ENCODE measurements around the gene SCNN1B.
A peak's percentile ranks its signal among the peaks of the same experiment; 100 is the strongest.

Gene SCNN1B

DNA sequence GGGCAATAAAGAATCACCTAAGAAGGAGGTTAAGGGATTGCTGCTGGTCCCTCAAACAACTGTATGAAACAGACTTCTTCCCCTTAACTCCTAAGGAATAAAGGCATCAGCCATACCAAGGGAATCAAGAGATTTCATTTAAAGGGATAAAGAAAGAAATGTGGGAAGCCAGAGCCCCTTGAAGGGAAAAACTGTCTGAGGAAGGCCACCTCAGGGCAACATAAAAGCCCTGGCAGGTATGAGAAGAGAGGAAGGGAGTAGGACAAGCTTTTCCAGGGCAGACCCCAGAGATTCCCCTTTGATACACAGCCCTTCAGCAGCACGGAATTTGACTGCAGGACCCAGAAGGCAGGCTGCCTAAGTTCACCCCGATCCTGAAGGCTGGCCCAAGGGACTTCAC is 107.4 kb downstream of the SCNN1B start:
- DNase-seq, result no peak

DNA sequence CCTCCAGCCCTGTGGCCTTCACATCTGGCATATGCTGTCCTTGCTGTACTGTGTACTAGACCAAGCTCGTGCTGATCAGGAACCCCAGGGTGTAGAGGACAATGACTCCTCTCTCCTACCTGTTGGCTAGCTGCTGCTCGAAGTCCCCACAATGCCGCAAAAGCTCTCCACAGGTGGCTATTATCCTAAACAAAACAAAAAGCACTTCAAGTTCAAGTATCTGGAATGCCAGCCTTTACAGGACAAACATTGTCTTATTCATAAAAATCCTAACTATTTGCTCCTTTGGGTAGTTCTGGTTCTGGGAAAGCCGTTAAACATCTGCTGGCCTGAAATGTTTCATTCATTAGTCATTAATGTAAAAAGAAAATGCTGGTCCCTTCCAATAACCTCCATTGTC is 108.1 kb downstream of the SCNN1B start:
- peak; percentile 60 for DNase-seq

DNA sequence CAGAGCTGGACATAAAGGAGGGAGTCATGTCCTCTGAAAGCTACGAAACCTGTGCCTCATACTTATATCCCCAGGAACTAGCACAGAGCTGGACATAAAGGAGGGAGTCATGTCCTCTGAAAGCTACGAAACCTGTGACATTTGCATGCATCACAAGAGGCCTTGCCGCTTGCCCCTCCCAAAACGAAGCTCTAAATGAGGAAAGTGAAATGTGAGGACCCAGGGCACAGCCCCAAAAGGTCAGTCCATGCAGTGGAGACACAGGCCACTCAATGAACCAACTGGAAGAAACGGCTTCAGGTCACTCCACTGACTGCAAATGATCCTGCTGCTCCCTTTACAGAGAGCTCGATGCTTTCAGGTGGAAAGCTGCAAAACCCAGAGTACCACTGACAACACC is 112.6 kb downstream of the SCNN1B start:
- no peak for DNase-seq

DNA sequence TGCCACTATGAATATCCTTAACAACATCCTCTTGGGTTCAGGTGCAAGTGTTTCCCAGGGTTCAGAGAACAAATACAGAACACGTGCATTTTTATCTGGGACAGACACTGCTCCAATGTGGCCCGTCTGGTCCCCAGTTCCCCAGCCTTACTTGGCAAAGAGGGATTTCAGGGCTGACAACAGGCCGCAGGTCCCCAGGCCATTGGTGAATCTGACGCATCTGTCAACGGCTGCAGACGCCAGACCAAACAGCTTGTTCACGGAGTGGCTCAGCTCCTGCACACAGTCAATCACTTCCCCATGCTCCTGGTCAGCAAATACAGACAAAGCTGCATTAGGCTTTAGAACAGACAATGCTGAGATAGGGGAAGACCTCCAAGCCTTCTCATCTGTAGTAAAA is 114.7 kb downstream of the SCNN1B start:
- DNase-seq, result no peak

DNA sequence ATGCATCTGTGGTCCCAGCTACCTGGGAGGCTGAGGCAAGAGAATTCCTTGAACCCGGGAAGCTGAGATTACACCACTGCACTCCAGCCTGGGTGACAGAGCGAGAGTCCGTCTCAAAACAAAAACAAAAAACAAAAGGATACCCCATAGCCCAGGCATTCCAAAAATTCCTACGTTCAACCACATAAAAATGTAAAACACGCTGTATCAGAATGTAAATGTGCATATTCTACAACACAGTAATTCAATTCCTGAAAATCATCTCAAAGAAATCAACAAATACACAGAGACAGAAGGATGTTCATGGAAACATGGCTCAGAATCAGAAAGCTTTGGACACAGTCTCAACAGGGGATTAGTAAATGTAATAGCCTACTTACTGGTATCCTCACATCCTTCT is 117.9 kb downstream of the SCNN1B start:
- no peak for DNase-seq

DNA sequence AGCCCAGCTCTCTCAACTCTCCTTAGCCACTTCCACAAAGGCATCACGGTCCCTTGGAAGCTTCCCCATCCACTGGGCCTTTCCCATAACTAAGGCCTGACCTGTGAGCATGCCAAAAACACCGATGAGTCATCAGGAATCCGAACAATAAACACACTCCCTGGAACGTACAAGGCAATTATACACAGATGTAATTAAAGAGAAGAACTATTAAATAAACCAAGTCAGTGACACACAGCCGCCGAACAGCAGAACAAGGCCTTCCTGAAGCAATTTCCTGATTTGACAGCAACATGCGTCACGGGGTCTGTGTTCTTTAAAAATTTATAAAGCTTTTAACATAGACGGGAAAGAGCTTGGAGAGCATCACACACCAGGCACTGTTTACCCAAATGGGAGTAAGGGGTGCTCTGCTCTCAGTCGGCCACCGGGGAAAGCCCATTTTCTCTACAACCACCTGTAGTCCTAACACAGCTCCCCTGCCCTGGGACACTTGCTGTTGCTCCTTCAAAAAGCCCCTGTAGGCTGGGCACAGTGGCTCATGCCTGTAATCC is 121.5 kb downstream of the SCNN1B start:
- peak; percentile 43 for DNase-seq

DNA sequence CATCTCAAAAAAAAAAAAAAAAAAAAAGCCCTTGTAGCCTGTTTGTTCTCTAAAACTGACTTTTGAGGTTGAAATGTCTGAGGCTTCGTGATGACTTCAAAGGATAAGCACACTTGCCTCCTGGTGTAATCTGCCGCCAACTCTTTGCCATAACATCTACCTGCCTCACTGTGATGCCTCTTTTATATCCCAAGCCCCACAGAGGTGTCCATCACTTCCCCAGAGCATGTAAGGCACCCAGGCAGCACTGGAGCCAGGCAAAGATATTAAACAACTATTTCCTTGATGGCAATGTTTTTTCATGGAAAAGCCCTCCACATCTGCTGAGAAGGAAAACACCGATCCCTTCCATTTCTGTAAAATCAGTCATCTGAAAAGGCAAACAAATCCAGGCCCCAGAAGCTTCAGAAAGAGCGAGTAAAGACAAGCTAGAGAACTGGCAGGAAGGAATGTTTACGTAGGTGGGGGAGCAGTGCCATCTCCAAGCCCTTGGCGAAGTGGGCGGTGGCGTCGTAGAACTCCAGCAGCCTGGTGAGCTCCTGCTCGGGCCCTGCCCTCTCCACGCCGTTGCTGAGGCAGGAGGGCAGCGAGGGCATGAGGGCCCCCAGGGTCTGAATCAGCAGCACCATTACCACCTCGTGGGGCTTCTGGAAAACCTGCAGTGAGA is 122.3 kb downstream of the SCNN1B start:
- DNase-seq, result no peak

DNA sequence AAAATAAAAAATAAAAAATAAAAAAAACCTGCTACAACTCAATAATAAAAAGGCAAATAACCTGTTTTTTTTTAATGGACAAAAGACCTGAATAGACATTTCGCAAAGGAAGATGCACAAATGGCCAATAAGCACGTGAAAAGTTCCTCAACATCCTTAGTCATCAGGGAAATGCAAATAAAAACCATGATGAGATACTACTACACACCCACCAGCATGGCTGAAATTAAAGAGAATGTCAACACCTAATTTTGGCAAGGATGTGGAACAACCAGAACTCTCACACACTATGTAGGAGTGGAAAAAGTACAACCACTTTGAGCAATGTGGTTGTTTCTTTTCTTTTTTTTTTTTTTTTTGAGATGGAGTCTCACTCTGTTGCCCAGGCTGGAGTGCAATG is 126.2 kb downstream of the SCNN1B start:
- DNase-seq, result no peak

Measured in NCI-H146 (cell line).